GM12875 (cell line): ENCODE measurements around the gene SLC35D1.

ENCODE experiments used
- H3K4me3 ChIP-seq: one replicate; pipeline ENCODE4 v1.5.1; 2011; ENCODE audit warnings: low read depth, low read length, control low read depth
- CTCF ChIP-seq: IDR thresholded peaks from 2 replicates; pipeline ENCODE4 v1.5.1; 2011; ENCODE audit warnings: low read depth, mild to moderate bottlenecking, control low read depth, inconsistent platforms, low read length, moderate library complexity, borderline replicate concordance; ENCODE audit not compliant: insufficient read depth

SLC35D1 gene

GRCh38 chr1:67061266-67061665 is 7.3 kb upstream of the SLC35D1 start:
- no peak for TF ChIP-seq CTCF
- no peak overlapping the region for H3K4me3 ChIP-seq

- H3K4me3 ChIP-seq, result no peak overlapping the region
These were observed 6.9 kb upstream of the SLC35D1 start for GRCh38 chr1:67060811-67061218.

GRCh38 chr1:67059346-67059745 is 5.4 kb upstream of the SLC35D1 start:
- no peak for TF ChIP-seq CTCF
- H3K4me3 ChIP-seq, result no peak overlapping the region

More at GRCh38 chr1:67060811-67061218, 6.9 kb upstream of the SLC35D1 start:
- no peak for TF ChIP-seq CTCF

- H3K4me3 ChIP-seq, result no peak overlapping the region
- TF ChIP-seq CTCF, result no peak
These were observed 4.8 kb upstream of the SLC35D1 start for GRCh38 chr1:67058761-67059160.

- no peak overlapping the region for H3K4me3 ChIP-seq
- TF ChIP-seq CTCF, result no peak
These were observed 4.3 kb upstream of the SLC35D1 start for GRCh38 chr1:67058242-67058641.

GRCh38 chr1:67053535-67053784 is 488 bp downstream of the SLC35D1 start:
- peak overlapping the region; percentile 73 for H3K4me3 ChIP-seq
- TF ChIP-seq CTCF, result no peak

GRCh38 chr1:67052741-67053534 is 1.0 kb downstream of the SLC35D1 start:
- H3K4me3 ChIP-seq, result peak overlapping the region; percentile 73
- TF ChIP-seq CTCF, result no peak
